CD1c-positive myeloid dendritic cell (primary cell): ENCODE data around the gene MLPH.
A peak's percentile ranks its signal among the peaks of the same experiment; 100 is the strongest.

Experiments
- DNase-seq: peaks from one replicate; pipeline ENCODE4 v3.0.0-alpha.2; 2016; ENCODE audit errors: extremely low spot score

MLPH gene

DNA sequence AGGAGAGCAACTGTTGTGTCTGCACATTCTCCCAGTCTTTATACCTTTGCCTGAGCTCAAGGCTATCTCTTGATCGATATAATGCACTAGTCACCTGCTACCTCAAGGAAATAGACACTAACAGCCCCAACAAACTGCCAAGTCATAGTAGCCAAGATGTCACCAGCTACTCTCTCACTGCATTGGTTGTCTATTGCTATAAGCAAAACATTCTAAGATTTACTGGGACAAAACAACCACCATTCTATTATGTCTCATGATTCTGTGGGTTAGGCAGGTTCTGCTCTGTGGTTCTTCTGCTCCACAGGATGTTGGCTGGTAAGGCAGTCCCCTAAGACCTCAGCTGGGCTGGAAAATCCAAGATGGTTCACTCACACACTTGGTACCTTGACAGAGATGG is 28.5 kb upstream of the MLPH start:
- no peak for DNase-seq

DNA sequence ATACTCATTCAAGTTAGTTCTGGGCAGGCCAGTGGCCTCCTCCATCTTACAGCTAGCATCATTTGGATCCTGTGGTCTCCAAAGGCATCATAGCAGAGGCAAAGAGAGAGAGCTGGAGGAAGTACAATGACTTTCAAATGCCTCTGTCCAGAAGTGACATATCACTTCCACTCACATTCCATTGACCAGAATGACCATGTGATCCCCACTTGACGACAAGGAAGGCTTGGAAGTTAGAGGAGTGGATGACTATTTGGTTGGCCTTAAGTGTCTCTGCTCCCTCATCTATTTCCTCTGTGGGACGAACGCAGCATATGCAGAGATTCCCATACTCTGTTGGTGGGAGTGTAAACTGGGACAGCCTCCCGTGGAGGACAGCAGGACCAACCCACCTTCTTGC is 27.8 kb upstream of the MLPH start:
- DNase-seq = no peak

DNA sequence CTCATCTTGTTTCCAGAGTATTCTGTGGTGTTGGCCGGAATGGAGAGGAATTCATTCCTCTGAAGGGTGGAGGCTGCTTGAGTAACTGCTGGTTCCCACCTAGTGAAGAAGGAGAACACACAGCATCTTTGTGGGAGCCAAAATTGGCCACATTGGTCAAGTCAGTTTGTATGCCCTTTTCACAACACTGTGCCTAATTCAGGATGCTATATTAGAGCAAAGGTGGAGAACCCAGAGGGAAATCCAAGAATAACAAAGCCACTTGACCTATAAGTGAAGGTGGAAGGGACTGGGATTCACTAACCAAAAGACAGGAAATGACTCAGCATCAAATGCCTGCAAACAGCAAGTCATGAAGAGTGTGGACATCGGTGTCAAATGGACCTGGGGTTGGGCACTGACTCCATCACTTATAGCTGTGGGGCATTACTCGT is 27.3 kb upstream of the MLPH start:
- DNase-seq = no peak

DNA sequence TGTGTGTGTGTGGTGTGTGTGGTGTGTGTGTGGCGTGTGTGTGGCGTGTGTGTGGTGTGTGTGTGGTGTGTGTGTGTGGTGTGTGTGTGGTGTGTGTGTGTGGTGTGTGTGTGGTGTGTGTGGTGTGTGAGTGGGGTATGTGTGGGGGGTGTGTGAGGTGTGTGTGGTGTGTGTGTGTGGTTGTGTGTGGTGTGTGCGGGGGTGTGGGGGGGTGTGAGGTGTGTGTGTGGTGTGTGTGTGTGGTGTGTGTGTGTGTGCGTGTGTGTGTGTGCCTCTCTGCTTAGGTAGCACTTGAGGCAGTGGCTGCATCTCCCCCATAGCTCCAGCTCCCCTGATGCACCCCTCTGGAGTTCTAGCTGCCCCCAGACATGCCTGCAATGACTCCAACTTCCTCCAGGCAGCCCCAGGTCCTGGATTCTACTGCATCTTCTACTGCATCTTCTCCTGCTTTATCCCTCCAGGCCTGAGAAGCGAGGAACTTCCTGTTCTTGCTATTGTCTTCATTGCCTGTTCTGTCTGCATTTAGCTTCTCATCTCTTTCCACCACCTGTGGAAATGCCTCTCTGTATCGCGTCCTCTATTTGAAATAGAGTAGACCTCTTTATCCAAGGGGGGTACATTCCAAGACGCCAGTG is 22.2 kb upstream of the MLPH start:
- no peak for DNase-seq

DNA sequence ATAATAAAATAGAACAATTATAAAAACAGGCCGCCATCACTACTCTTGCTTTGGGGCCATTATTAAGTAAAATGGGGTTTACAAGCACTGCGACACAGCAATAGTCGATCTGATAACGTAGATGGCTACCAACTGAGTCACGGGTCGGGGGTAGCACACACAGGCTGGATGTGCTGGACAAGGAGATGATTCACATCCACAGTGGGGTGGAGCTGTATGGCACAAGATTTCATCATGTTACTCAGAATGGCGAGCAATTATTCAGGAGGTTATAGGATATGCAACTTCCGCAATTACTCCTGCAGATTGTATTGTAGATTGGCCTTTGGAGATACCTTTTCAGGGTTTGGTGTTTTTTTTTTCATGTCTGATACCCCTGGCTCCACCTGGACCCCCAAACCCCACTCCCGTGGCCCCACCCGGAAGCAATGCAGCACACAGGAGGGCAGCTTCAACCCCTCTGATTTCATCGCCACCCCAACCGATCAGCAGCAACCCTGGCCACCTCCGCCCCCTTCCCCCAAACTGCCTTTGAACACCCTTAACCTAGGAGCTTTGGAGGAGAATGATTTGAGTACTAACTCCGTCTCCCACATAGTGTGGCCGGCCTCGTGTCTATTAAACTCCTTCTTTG is 21.4 kb upstream of the MLPH start:
- DNase-seq = no peak

DNA sequence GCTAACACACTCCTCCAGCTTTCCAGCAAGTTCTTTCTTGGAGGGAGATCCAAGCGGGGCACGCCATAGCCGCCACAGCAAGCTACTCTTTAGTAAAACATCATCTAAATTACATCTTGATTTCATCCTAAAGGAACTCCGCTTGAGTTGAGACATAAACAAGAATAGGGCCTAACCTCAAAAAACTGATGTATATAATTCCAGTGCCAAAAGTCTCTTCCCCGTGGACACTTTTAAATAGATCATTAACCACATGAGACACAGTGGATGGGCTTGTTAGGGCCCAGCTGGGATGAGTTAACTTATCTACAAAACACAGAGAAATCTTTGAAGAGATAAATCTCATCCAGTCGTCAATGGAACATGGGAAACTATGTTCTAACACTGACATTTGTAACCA is 20.8 kb upstream of the MLPH start:
- no peak for DNase-seq

DNA sequence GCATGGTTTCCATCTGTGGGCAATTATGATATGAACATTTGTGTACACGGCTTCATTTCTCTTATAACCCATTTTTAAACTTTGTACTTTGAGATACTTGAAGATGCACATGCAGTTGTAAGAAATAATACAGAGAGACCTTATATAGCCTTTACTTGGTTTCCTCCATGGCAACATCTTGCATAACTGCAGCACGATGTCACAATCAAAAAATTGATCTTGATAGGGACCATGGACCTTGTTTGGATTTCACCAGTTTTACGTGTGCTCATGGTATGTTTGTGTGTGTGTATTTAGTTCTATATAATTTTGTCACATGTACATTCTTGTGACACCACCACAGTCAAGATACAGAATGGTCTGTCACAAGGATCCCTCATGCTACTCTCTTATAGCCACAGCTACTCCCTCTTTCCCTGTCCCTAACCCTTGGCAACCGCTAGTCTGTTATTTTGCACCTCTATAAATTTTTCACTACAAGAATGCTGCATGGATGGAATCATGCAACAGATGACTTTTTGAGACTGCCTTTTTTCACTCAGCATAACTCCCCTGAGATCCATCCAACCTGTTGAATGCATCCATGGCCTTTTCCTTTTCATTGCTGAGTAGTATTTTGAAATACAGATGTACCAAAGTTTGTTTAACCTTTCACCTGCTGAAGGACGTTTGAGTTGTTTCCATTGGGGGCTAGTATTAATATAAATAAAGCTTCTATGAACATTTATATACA is 19.4 kb upstream of the MLPH start:
- DNase-seq = no peak

DNA sequence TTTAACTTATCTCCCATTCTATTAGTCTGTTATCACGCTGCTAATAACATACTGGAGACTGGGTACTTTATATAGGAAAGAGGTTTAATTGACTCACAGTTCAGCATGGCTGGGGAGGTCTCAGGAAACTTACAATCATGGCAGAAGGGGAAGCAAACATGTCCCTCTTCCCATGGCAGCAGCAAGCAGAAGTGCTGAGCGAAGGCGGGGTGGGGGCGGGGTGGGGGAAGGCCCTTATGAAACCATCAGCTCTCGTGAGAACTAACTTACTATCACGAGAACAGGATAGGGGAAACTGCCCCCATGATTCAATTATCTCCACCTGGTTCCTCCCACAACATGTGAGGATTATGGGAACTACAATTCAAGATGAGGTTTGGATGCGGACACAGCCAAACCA is 17.6 kb upstream of the MLPH start:
- peak; percentile 76 for DNase-seq

DNA sequence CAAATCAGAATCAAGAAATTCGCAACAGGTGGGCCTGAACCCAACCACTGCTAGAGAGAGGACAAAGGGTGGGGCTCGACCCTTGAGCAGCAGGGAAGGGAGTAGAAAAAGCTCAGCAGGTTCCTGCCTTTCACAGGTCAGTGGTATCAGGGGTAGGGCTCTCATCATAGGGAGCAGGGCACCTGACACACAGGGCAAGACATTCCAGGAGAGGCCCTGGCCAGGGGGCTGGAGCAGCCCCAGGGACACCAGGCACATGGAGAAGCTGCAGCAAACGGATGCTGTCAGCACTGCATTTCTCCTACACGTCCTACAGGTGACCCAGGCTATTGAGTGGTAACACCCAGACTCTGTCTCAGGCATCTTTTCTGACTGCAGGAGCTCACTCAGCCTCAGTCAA is 17.2 kb upstream of the MLPH start:
- no peak for DNase-seq

DNA sequence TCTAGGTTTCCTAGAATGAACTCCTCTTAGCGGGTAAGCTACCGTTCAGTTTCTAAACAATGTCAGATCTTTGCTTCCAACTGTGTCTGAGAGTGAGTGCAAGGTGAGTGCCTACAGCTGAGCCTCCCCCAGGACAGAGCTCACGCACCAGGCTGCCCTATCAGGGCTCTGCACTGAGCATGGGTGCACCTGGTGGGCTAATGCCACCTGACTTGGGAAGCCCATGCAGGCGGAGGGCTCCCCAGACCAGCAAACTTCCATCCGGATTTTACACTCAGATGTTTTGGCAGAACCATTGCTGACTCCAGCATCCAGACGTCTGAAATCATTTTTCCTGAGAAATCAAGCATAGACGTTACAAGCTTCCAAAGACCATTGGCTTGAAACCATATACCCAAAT is 16.1 kb upstream of the MLPH start:
- no peak for DNase-seq

DNA sequence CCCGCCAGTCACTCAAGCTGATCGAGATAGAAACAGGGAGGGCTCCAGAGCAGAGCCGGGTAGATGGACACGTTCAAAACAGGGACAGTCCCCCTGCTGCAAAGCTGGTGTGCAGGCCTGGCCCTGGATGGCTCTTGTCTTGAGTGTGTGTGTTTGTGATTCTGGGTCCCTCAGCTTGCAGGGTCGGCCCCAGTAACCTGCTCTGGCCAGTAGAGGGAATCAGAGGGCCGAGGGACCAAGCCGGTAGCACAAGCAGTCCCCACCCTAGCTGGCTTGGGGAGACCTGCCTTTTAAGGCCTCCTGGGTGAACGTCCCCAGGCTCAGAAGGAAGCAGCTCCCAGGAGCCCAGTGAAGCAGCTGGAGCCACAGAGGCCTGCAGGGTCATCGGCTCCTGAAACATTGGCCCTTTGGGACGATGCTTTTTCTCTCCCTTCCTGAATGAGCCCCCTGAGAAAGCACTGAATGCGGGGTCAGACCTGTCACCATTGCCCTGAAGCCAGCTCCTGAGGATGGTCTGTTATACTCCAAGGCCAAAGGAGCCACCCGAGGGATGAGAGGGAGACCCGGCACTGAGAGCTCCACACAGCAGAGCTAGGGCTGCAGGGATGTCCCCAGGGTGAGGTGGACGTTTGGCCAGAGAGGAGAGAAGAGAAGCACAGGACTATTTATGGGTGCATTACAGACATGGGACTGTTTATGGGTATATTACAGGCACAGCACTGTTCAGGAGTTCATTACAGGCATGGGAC is 15.4 kb upstream of the MLPH start:
- DNase-seq = peak; percentile 31

DNA sequence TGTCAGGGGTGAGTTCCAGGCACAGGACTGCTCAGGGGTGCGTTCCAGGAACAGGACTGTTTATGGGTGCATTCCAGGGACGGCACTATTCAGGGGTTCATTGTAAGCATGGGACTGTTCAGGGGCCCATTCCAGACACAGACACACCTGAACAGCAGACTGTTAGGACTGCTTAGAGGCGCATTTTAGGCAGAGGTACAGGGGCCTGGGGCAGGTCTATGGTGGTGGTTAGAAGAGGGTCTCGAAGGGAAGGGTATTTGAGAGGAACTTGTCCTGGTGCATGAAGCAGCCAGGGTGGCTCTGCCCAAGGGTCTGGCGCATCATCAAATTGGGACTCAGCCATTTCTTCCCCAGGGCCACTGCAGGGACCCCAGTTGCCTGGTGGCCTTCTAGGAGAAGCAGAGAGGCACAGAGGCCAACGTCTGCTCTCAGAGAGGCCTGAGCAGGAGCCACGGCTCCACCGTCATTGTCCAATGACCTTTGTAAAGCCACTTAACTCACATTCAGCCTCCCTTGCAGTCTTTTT is 14.8 kb upstream of the MLPH start:
- DNase-seq = no peak

DNA sequence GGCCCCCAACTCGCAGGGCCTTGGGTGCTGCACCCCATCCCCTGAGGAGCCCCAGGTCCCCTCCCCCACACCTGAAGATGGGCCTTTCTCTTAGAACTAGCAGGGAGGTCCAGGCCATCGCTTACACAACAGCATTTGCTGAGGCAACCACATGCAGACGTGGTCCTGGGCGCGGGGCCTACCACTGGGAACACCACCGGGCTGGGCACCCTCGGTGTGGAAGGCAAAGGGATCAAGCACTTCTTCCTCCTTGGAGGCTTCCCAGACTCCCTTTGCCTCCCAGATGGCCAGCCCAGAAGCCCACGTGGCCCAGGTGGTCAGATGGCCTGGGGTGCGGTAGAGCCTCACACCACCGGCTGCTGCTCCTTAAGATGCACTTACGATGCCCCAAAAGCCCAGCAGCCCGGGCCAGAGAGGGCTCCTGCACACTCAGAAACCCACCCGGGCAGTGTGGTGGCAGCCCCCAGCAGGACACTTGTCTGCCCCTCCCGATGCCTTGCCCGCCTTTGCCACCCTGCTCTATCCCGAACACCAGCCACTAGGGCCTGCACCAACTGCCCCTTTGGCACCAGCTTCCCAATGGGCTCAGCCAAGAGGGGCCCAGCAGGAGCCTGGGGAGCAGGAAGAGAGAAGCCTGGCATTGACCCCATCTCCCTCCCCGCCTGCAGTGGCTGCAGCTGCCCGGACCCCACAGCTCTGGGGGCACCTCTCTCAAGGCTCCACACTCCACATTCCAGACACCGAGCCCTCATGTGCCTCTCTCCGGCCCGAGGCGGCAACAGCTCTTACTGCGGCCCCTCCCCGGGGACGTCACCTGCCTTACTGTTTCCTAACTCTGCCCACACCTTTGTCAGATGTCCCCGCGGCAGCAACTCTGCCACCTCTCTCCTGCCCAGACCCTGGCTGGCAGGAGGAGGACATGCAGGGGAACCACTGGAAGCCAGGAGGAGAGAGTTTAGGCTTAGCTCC is 13.9 kb upstream of the MLPH start:
- DNase-seq = no peak

DNA sequence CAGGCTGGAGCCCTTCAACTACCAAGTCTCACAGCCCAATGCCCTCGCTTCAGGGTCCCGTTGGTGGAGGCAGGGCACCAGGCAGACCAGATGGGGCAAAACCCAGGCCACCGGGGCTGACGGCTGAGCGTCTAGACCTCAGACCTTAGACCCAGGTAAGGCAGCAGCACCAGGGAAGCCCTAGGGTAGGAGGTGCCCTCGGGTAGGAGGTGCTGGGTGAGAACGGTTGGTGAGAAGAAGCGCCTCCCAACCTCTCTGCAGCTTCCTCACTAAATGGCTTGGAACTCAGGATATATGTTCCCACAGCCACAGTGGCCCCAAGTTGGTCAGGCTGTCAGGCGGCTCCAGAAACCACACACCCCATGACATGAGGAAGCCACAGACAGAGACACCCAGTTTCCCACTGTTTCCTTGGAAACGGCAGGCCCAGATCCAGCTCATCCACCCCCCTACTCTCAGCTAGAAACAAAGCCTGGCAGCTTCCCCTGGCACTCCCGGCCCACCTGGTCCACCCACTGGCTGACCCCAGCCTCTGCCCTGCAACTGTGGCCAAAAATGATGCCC is 13.1 kb upstream of the MLPH start:
- DNase-seq = peak; percentile 87

DNA sequence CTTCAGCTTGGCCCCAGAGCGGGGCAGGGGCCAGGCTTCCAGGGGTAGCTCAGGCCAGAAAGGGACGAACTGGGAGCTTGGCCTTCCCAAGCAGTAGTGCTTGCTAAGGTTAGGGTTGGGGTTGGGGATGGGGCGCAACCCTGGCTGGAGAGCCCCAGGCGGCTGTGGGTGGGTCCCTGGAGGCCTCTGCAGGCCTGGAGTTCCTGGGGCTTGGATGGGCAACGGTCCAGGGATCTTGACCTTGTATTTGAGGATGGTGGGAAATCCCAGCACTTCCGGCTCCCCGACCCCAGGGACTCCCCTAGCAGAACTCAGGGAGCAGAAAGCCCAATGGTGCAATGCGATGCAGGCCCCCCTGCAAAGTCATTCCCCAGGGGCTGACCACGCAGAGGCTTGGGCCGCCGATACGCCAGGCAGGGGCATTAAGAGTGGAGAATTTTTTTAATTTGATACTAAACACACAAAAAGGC is 12.6 kb upstream of the MLPH start:
- no peak for DNase-seq

DNA sequence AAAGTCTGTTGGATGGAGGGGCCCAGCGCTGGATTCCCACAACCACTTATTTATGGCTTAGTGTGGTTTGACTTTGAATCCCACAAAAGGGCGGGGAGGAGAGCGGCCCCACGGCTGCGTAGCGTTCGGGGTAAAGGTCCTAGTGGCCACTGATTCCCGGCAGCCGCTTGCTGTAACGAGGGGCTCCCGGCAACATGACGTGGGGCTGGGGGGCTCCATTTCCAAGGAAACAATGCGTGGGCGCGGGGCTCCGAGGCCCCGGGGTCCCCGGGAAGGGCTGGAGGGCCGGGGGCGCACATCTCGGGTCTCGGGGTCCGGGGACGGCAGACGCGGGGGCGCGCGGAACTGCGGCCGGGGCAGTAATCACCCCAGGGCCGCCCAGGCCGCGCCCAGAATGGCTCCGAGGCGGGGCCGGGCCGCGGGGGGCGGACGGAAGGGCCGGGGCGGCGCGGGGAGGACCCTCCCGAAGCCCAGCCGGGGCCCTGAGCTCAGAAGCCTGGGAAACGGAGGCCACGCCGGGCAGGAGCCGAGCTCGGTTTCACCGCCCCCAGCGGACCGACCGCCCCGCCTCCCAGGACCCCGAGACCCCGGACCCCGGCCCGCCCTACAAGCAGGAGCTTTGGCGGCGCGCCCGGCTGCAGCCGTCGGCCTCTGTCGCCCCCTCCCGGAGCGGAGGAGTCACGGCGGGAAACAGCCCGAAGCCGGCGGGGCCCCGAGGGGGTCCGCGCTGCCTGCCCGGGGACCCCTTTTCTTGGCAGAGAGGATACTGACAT is 11.9 kb upstream of the MLPH start:
- peak; percentile 76 for DNase-seq

DNA sequence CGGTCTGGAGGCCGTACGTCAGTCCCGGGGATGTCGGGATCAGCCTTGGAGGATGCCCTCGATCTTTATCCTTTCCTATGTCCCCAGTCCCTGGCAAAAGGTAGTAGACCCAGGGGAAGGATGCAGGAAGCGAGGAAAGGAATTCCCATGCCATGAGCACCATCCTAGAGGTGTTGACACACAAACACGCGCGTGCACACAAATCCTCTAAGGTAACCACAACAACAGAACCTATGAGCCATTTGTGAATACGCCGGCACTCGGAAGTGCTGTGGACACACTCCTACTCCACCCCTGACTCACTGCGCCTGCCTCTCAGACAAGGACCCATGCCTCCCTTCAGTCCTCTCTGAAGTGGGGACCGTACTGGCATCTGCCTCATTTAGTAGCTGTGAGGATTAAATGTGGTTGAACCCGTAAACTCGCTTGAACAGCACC is 11.3 kb upstream of the MLPH start:
- peak; percentile 54 for DNase-seq

DNA sequence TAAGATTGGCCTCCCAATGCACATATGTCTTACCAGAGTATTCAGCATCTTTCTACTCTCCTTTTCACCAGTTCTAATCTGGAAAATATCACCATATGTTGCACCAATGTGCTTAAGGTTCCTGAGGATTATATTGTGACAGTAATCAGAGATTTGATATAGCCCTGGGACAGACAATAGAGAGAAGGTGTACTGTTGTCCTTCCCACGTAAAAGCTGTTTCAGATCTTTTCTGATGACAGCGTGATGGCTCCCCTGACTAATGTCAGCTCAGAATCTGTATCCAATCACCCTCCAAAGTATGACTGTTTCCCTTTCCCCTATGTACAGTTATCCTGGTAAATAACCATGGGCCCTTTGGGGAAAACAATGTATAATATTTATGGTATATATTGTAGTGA is 9.0 kb upstream of the MLPH start:
- no peak for DNase-seq

DNA sequence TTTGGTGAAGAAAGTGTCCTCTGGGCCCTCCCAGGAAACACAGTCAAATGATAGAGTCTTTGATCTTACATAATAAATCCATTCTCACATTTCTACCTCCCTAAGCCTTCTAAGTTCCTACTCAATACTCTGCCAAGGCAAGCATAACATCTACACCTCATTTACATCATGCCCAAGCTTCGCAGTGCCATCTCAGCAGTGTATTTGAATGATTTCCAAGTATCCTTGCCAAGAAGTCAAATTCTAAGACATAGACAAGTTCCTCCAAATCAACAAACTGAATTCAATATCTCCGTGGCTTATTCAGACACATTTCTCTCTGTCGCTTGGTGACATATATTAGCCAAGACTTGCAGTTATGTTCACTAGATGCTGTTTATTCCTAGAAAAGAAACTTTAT is 8.1 kb upstream of the MLPH start:
- DNase-seq = no peak

DNA sequence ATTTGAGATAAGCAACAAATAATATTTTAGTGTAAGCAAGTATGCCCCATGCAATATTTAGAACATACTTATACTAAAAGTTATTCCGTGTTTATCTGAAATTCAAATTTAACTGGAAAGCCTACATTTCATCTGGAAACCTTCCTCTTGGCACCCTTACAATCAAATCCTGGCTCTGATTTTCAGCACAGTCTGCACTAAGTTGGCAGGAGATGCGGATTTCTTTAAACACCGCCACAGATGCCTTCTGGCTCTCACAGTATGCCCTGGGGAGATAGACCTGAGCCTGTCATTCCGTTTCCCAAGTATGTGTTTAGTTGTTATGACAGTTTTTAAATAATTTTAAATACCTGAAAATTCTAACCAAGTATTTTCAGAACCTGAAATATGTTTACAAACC is 7.3 kb upstream of the MLPH start:
- DNase-seq = no peak
